Breast epithelium (tissue), 3 donors: Measurements from ENCODE around the gene PRDM15.

ENCODE experiments used
- POLR2A ChIP-seq: fragments of 450-650 bp; IDR thresholded peaks from one replicate; pipeline ENCODE4 v1.6.1; 2016; ENCODE audit warnings: antibody characterized with exemption, mild to moderate bottlenecking, moderate library complexity
- TF ChIP-seq, protein P1 (sequence below), 3 donors: fragments of 450-650 bp; IDR thresholded peaks; one replicate each; pipeline ENCODE4 v1.5.1; 2016 to 2017; ENCODE audit warnings: antibody characterized with exemption in 3 of 3, mild to moderate bottlenecking in 3 of 3, moderate library complexity in 3 of 3

DNA sequence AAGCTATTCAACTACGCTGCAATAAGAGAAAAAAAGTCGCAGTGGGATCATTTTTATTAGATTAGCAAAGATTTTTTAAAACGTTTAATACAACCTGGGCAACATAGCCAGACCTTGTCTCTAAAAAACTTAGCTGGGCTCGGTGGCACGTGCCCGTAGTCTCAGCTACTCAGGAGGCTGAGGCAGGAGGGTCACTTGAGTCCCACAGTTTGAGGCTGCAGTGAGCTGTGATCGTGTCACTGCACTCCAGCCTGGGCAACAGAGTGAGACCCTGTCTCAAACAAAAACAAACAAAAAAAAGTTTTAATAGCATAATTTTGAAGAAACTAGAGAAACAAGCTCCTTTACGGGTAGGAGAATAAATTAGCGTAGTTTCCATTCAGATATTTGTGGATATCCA, 1.0 kb upstream of the PRDM15 start:
- TF ChIP-seq, protein P1, sequence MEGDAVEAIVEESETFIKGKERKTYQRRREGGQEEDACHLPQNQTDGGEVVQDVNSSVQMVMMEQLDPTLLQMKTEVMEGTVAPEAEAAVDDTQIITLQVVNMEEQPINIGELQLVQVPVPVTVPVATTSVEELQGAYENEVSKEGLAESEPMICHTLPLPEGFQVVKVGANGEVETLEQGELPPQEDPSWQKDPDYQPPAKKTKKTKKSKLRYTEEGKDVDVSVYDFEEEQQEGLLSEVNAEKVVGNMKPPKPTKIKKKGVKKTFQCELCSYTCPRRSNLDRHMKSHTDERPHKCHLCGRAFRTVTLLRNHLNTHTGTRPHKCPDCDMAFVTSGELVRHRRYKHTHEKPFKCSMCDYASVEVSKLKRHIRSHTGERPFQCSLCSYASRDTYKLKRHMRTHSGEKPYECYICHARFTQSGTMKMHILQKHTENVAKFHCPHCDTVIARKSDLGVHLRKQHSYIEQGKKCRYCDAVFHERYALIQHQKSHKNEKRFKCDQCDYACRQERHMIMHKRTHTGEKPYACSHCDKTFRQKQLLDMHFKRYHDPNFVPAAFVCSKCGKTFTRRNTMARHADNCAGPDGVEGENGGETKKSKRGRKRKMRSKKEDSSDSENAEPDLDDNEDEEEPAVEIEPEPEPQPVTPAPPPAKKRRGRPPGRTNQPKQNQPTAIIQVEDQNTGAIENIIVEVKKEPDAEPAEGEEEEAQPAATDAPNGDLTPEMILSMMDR (IDR thresholded peaks at IDR 0.05), result no peak
- TF ChIP-seq POLR2A, result no peak
